Activated effector memory CD4-positive, alpha-beta T cell treated with Interleukin-2 at 50 U/mL for 16 hours (primary cell): ENCODE results near the gene IL20RB.
"Not testable (repeated sequence)": the region's sequence is repeated elsewhere in the genome, so short reads cannot be mapped to it uniquely, and the experiment has no call there.

Experiments used
- DNase-seq: peaks from one replicate; pipeline ENCODE4 v3.0.0-alpha.2; 2020

The IL20RB gene

GRCh38 chr3:136989781-136990524, 32.2 kb downstream of the IL20RB start:
- no peak for DNase-seq

GRCh38 chr3:136990826-136991225, 33.0 kb downstream of the IL20RB start:
- DNase-seq: no peak

- no peak for DNase-seq
Observed at GRCh38 chr3:136992115-136992514, 34.3 kb downstream of the IL20RB start.

- no peak for DNase-seq
Observed at GRCh38 chr3:136994772-136995516, 37.2 kb downstream of the IL20RB start.

- DNase-seq: no peak
Observed at GRCh38 chr3:136995652-136996051, 37.9 kb downstream of the IL20RB start.

GRCh38 chr3:137000039-137000438, 42.3 kb downstream of the IL20RB start:
- no peak for DNase-seq

GRCh38 chr3:137007376-137007775, 49.6 kb downstream of the IL20RB start:
- DNase-seq: not testable (repeated sequence)

GRCh38 chr3:137008131-137008530, 50.3 kb downstream of the IL20RB start:
- no peak for DNase-seq

GRCh38 chr3:137008976-137009375, 51.2 kb downstream of the IL20RB start:
- DNase-seq: no peak

- DNase-seq: no peak
Observed at GRCh38 chr3:137010137-137010536, 52.4 kb downstream of the IL20RB start.

GRCh38 chr3:137011153-137011552, 53.4 kb downstream of the IL20RB start:
- no peak for DNase-seq

GRCh38 chr3:137012097-137012501, 54.3 kb downstream of the IL20RB start:
- DNase-seq: no peak

- DNase-seq: peak; percentile 67
Observed at GRCh38 chr3:137013951-137014688, 56.3 kb downstream of the IL20RB start.

GRCh38 chr3:137017316-137017715, 59.5 kb downstream of the IL20RB start:
- not testable (repeated sequence) for DNase-seq

- no peak for DNase-seq
Observed at GRCh38 chr3:137020315-137020714, 62.5 kb downstream of the IL20RB start.

- DNase-seq: no peak
Observed at GRCh38 chr3:137020888-137021287, 63.1 kb downstream of the IL20RB start.

GRCh38 chr3:137024348-137024747, 66.6 kb downstream of the IL20RB start:
- DNase-seq: no peak

- no peak for DNase-seq
Observed at GRCh38 chr3:137026701-137027100, 68.9 kb downstream of the IL20RB start.

GRCh38 chr3:137032465-137033120, 74.8 kb downstream of the IL20RB start:
- DNase-seq: peak; percentile 52

- no peak for DNase-seq
Observed at GRCh38 chr3:137035631-137036030, 77.8 kb downstream of the IL20RB start.

GRCh38 chr3:137039570-137039969, 81.8 kb downstream of the IL20RB start:
- no peak for DNase-seq

GRCh38 chr3:137041251-137041650, 83.5 kb downstream of the IL20RB start:
- no peak for DNase-seq

GRCh38 chr3:137041686-137042085, 83.9 kb downstream of the IL20RB start:
- DNase-seq: no peak
